T-helper 17 cell (primary cell): ENCODE data around the gene IFRD2. TPM values are rescaled to one million over a fixed set of nuclear protein-coding genes. Genes with fewer than 3 reads are reported as not detected.

Experiments
- ATAC-seq: fragments of 150-1000 bp; cut with Tn5 transposase; 2 replicates; pipeline ENCODE4 v1.10.0; 2021; ENCODE audit warnings: mild to moderate bottlenecking, moderate library complexity
- DNase-seq, 3 donors: peaks; one replicate each; pipeline versions ENCODE4 v3.0.0 to v3.0.0-alpha.2; 2020 to 2021
- H3K9me3 ChIP-seq: one replicate; pipeline ENCODE4 v1.7.0; 2013; ENCODE audit warnings: low read length, mild to moderate bottlenecking; ENCODE audit not compliant: control insufficient read depth, poor library complexity, severe bottlenecking
- H3K27ac Mint-ChIP-seq: one replicate; pipeline ENCODE4 v1.8.0; 2022; ENCODE audit warnings: mild to moderate bottlenecking, moderate library complexity, mixed read lengths
- H3K27me3 Mint-ChIP-seq: one replicate; pipeline ENCODE4 v1.8.0; 2022; ENCODE audit warnings: mixed read lengths
- H3K36me3 Mint-ChIP-seq: one replicate; pipeline ENCODE4 v1.8.0; 2022; ENCODE audit warnings: low read depth, mixed read lengths
- H3K4me1 Mint-ChIP-seq: one replicate; pipeline ENCODE4 v1.8.0; 2022; ENCODE audit warnings: mild to moderate bottlenecking, mixed read lengths
- H3K4me3 Mint-ChIP-seq: one replicate; pipeline ENCODE4 v1.8.0; 2022; ENCODE audit warnings: mild to moderate bottlenecking, moderate library complexity, mixed read lengths
- total RNA-seq, 4 donors: library from RNA in 2 of 4; stranded (reverse) in 2 of 4; gene quantifications; one replicate each; pipeline ENCODE4 v1.2.3 and lab custom pipeline; 2022 to 2026

Gene IFRD2
- total RNA-seq, 2 donors from 2014 or later = 46.7 to 49.2 TPM

DNA sequence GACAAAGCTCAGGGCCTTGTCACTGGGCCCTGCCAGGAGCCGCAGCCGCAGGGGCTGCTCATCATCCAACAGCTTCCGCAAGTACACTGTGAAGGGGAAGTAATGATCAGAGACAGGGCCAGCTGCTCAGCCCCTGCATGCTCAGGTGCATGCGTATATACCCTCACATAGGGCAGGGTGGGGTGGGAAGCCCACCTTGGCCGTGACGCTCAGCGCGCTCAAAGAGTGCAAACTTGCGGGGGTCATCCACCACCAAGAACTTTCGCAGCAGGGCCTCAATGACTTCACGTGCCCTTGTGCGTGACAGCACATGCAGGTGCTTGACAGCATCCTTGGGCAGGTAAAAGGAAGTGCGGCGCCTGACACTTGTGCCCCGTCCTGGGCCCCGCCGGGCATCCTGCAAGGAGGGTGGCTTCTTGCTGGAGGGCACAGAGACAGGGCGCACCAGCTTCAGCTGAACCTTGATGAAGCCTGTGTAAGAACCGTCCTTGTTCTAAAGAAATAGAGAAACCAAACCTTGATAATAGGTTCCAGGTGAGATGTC is 39.2 kb upstream of the IFRD2 start:
- H3K27ac Mint-ChIP-seq = peak overlapping the region; percentile 21
- H3K4me1 Mint-ChIP-seq = peaks cover 34% of the 10 kb centered on the region

DNA sequence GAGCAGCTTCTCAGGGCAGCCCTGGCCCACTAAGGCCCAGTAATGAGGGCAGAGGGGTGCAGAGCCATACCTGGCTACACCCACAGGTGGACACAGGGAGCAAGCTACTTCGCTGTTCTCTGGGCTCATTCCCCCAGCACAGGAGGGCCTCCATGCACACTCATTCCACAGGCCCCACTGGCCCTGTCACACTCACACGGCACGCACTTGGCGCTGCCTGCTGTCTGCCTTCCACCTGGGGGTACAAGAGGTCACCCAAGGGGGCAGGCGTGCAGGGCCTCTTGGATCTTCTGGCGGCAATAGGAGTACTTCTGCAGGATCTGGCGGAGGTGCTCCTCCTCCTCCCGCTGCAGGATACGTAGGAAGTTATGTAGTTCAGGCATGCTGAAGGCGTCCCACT is 38.1 kb upstream of the IFRD2 start:
- no peaks in the 10 kb centered on the region for H3K27me3 Mint-ChIP-seq
- H3K36me3 Mint-ChIP-seq = no peaks in the 10 kb centered on the region
- ATAC-seq = no peak
- no peak overlapping the region for H3K27ac Mint-ChIP-seq
- H3K4me3 Mint-ChIP-seq = no peak overlapping the region
- H3K4me1 Mint-ChIP-seq = peaks cover 26% of the 10 kb centered on the region
- H3K9me3 ChIP-seq = no peaks in the 10 kb centered on the region
- peak in 1 of 3 donors; percentile 3 for DNase-seq

More for the DNA sequence above, 39.2 kb upstream of the IFRD2 start:
- H3K9me3 ChIP-seq = no peaks in the 10 kb centered on the region
- Mint-ChIP-seq H3K27me3 (no peaks in the 10 kb centered on the region), H3K4me3 (no peak overlapping the region), H3K36me3 (no peaks in the 10 kb centered on the region)
- ATAC-seq (no peak), DNase-seq (no peak)

DNA sequence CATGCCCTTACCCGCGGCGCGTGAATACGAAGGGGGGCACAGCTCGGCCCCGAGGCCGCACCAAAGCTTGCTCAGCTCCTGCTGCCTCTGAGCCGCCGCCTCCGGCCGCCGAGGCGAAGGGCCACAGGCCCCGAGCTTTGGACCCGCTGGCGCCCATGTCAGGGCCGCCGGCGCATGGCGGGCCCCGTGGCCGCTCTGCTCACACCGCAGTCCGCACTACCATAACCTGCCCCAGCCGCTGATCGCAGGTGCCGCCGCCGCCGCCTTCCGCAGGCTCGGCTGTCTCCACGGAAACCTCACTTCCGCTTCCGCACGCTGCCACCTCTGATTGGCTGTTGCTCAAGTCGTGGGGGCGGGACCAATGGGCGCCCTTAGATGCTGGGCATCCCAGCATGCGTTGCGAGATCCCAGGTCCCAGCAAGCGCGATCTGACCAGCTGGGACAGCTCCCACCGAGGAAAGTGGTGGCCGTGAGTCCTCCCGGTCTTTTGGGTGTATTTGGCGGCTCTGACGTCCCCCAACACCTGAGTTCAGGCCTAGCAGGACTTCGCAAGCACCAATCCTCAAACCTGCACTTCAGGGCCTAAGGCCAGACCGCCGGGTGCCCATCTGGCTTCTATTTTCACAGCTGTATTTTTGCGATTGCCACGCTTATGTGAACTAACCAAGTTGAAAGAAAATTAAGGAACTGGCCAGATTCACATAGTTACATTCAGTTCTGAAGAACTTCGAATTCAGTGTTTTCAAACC is 35.9 kb upstream of the IFRD2 start, which contains the start of gene TUSC2:
Gene TUSC2, minus strand, starts transcription at position 281 of the 749 bp plus-strand sequence. Its CDS starts 124 bp downstream, at position 157.
- Mint-ChIP-seq H3K36me3 (no peaks in the 10 kb centered on the region), H3K27ac (peak within 1 kb of the TSS; percentile 89), H3K4me3 (peak within 1 kb of the TSS; percentile 93), H3K27me3 (no peaks in the 10 kb centered on the region), H3K4me1 (peaks cover 18% of the 10 kb centered on the region)
- ATAC-seq (peak; percentile 96), DNase-seq (peak; percentile 90 to 91 (median 90))
- no peaks in the 10 kb centered on the region for H3K9me3 ChIP-seq

DNA sequence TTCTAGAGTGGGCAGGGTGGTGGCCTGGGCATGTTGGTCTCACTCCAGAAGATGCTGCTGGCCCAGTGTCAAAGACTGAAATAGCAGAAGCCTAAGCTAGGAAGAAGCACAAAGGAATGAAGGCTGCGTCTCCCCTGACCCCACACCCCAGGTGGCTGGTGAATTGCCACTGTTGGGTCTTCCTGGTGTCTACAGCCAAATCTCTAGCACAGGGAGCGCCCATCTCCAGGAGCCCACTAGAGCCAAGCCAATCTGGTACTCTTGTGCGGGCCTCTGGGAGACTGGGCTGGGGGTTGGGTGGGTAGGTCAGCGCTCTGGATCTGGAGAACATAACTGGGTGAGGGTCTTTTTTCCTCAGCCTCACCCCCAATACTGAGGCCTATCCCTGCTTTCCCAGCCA is 34.9 kb upstream of the IFRD2 start:
- Mint-ChIP-seq H3K27ac (peak overlapping the region; percentile 89), H3K4me1 (peaks cover 18% of the 10 kb centered on the region), H3K27me3 (no peaks in the 10 kb centered on the region), H3K36me3 (no peaks in the 10 kb centered on the region), H3K4me3 (peak overlapping the region; percentile 93)
- no peak for ATAC-seq
- H3K9me3 ChIP-seq = no peaks in the 10 kb centered on the region
- no peak for DNase-seq

DNA sequence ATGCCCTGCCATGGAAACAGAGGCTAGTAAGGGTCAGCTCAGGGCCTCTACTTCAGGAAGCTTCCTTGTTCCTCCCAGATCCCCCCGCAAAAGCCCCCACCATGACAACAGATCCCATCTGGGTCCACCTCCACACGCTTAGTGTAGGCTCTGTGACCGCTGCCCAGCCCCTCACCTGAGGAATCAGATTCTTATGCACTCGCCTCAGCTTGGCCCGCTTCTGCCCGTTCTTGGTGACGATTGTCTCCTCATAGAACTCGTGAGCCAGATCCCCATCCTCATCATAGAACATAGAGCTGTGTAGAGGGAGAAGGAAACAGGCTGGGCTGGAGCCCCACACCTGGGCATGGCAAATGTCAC is 33.9 kb upstream of the IFRD2 start:
- Mint-ChIP-seq H3K27me3 (no peaks in the 10 kb centered on the region), H3K4me1 (peaks cover 18% of the 10 kb centered on the region), H3K27ac (peak overlapping the region; percentile 3), H3K4me3 (no peak overlapping the region), H3K36me3 (no peaks in the 10 kb centered on the region)
- ATAC-seq = no peak
- H3K9me3 ChIP-seq = no peaks in the 10 kb centered on the region
- no peak for DNase-seq

DNA sequence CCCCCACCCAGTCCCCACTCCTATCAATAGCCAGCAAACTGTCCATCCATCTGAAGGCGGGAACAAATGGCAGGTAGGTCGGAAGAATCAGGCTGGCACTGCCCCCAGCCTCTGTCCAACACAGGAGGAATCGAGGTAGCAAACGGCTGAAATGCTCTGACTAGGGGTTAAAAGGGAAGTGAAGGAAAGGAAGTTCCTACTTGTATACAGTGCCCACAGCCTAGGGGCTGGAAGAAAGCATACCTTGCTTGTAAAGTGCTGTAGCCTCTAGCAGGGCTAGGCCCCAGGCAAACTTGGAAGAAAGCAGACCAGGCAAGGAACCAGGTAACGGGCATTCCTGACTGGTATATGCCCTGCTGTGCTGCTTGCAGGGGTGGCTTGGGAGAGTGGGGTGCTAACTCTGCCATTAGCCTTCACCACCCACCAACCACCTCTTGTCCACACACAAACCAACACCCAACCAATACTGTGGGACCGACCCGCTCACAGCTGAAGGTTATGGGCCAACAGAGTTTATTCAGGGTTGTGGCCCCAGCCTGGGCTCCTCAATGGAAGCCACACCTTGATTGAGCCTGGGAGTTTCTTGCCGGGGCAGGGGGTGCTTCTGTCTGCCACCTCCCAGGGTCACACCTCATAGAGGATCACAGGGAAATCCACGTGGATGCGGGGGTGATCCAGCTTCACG is 33.4 kb upstream of the IFRD2 start:
- Mint-ChIP-seq H3K27ac (peak overlapping the region; percentile 3), H3K27me3 (no peaks in the 10 kb centered on the region), H3K4me3 (no peak overlapping the region), H3K36me3 (no peaks in the 10 kb centered on the region), H3K4me1 (peaks cover 20% of the 10 kb centered on the region)
- H3K9me3 ChIP-seq = no peaks in the 10 kb centered on the region
- no peak for ATAC-seq
- DNase-seq = no peak

DNA sequence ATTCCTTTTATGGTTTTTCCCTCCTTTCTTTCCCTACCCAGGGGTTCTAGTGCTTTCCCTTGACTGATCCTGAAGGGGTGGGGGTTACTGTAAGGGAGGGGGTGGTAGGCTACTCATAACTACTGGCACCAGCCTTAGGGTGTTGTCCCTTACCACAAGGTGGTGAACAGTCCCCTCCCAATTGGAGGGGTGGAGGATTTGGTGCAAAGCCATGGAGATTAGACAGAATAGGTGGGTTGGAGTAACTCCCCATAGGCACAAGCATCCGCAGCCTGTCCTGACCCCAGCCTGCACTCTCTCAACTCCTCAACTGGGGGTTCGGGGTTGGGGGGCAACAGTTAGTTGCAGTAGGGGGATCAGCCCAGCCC is 32.9 kb upstream of the IFRD2 start:
- no peak overlapping the region for H3K27ac Mint-ChIP-seq

DNA sequence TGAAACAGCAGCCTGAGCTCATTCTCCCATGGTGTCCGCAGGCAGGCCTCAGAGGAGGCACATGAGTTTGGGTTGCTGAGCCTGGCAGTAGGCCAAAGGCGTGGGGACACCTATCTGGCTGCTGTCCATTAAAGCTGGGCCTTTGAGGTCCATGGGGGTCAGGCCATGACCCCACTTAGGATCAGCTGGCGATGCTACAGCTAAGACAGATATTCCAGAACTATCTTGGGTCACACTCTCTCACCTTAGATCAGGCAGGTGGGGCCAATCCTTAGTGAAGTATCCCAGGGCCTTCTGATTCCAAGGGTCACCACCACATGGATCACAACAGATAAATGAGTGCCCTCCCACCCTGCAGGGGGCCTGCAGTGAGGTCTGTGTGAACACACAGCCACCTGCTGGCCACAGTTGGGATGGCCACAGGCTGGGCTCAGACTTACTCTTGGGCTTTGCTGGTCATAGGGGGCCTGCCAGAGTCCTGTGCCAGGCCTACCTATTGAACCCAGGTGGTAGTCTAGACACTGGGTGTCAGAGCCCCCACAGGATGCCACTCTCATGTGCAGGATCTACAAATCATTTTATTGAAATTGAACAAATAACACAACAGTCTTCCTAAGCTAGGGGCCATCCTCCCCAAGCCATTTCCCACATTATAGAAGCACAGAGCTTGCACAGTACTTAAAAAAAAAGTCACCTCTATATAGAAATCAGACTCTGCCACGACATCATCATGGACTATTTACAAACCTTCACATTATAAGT is 32.3 kb upstream of the IFRD2 start:
- H3K9me3 ChIP-seq = no peaks in the 10 kb centered on the region
- Mint-ChIP-seq H3K27me3 (no peaks in the 10 kb centered on the region), H3K4me1 (peaks cover 29% of the 10 kb centered on the region), H3K4me3 (no peak overlapping the region), H3K36me3 (no peaks in the 10 kb centered on the region), H3K27ac (peak overlapping the region; percentile 32)
- DNase-seq (peak in 2 of 3 donors; percentile 40 to 58), ATAC-seq (no peak)

More for the DNA sequence above, 32.9 kb upstream of the IFRD2 start:
- H3K27me3 Mint-ChIP-seq = no peaks in the 10 kb centered on the region
- no peaks in the 10 kb centered on the region for H3K9me3 ChIP-seq
- ATAC-seq (no peak), DNase-seq (no peak)
- no peak overlapping the region for H3K4me3 Mint-ChIP-seq
- H3K4me1 Mint-ChIP-seq = peaks cover 25% of the 10 kb centered on the region
- H3K36me3 Mint-ChIP-seq = no peaks in the 10 kb centered on the region

DNA sequence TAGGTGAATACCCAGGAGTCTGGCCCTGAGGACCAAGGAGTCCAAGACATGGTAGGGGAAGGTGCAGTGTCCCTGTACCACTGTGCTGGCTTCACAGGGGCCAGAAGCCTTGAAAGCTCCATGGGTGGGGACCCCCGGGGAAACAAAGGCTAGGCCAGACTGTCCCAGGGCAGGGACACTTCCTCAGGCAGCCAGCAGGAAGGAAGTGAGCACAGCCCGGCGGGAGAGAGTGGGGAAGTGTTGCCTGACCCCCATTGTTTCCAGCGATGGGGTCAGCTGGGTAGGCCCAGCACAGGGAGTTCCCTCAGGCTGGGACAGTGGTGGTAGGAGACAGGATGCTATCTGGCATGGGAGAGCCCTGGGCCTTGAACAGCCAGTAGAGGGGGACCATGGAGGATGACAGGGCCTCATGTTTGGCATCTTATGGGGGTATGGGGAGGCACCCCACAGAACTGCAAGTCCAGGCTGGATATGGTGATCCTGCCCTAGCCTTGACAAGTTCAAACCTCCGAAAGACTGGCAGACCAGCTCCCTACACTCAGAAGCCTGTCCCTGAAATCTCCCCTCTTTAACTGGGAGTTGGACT is 31.5 kb upstream of the IFRD2 start:
- ATAC-seq (no peak), DNase-seq (no peak)
- peaks cover 32% of the 10 kb centered on the region for H3K4me1 Mint-ChIP-seq
- no peaks in the 10 kb centered on the region for H3K36me3 Mint-ChIP-seq
- H3K27me3 Mint-ChIP-seq = no peaks in the 10 kb centered on the region
- H3K9me3 ChIP-seq = no peaks in the 10 kb centered on the region
- no peak overlapping the region for H3K27ac Mint-ChIP-seq
- no peak overlapping the region for H3K4me3 Mint-ChIP-seq

DNA sequence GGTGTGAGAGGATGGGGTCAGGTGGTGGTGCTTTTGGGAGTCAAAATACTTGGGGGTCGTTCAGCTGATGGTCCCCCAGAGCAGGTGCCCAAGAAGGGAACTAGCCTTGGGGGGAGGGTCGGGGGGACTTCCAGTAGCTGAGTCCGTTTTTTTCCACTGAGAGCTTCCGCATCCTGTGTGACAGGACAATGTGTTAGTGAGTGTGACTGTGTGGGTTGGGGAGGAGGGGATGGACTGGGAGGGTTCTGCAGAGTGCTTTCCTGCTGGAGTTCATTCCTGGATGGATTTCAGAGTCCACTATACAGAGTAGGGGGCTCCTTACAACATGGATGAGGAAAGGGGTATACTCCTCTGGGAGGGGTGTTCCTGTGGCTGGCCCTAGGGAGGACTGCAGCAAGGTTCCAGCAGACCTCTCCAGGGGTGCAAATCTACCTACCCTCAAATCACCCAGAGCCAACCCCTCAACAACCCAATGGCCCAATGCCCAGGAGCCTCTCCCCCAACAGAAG is 30.9 kb upstream of the IFRD2 start:
- no peak overlapping the region for H3K4me3 Mint-ChIP-seq
- H3K36me3 Mint-ChIP-seq = no peaks in the 10 kb centered on the region
- H3K27ac Mint-ChIP-seq = no peak overlapping the region
- no peaks in the 10 kb centered on the region for H3K9me3 ChIP-seq
- DNase-seq (no peak), ATAC-seq (no peak)
- no peaks in the 10 kb centered on the region for H3K27me3 Mint-ChIP-seq
- peaks cover 30% of the 10 kb centered on the region for H3K4me1 Mint-ChIP-seq

DNA sequence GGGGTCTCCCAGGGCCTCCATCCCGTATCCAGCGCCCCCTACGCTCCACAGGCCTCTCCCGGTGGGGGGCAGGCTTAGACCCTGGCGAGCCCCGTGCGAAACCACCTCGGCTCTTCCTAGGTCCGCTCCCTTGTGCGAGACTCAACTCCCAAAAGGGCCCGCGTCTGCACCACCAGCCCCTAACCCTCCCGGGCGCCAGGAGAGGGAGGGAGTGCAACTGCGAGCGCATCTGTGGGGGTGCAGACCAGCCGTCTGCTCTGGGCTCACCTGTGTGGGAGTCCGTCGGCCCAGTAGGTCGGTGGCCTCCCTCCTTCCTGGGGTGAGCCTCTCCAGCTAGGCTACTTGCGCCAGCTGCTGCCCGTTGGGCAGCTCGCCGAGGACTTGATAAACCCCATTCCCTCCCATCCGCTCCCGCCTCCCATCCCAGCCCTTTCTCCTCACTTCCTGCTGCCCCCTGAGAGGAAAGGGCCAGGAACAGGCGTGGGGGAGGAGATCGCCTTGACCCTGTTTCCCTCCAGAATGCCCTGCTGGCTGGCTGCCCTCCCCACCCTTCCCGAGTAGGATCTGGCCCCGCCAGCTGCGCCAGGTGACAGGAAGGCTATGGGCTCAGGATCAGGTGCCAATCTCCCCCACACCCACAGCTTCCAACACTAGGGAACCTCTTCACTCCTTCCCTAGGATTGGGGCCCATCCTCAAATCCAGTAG is 30.3 kb upstream of the IFRD2 start, which contains the start of gene HYAL2:
Gene HYAL2, minus strand, starts transcription at position 360 of the 706 bp plus-strand sequence. CDS start 2,256 bp downstream, outside the sequence.
- Mint-ChIP-seq H3K27ac (peak within 1 kb of the TSS; percentile 59), H3K4me3 (peak within 1 kb of the TSS; percentile 89), H3K4me1 (peaks cover 33% of the 10 kb centered on the region), H3K27me3 (no peaks in the 10 kb centered on the region), H3K36me3 (no peaks in the 10 kb centered on the region)
- DNase-seq = no peak
- ATAC-seq = no peak
- H3K9me3 ChIP-seq = no peaks in the 10 kb centered on the region

DNA sequence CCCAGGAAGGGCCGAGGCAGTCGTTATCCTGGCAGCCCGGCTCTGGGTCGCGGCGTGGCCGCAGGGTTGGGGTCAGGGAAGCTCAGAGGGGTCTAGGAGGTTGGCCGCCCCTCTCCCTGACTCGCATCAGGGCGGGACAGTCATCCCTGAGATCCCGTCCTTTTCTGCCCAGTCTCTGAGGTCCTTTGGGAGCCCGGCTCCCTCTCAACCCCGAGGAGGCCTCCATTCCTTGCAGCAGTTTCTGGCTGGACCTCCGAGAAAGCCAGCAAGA is 29.8 kb upstream of the IFRD2 start:
- peak overlapping the region; percentile 56 for H3K4me3 Mint-ChIP-seq
- H3K9me3 ChIP-seq = no peaks in the 10 kb centered on the region
- ATAC-seq (no peak), DNase-seq (no peak)
- no peaks in the 10 kb centered on the region for H3K27me3 Mint-ChIP-seq
- no peaks in the 10 kb centered on the region for H3K36me3 Mint-ChIP-seq
- peaks cover 33% of the 10 kb centered on the region for H3K4me1 Mint-ChIP-seq
- no peak overlapping the region for H3K27ac Mint-ChIP-seq
